Testis (tissue), 2 donors: ENCODE data around the gene SIK3.

Experiments used
- CTCF ChIP-seq, 3 experiments: fragments of 450-650 bp in 2 of 3; fragments of 200-600 bp in 1 of 3; sonication (generic) in 1 of 3; IDR thresholded peaks; one replicate each; pipeline ENCODE4 v1.5.1; 2016 to 2019; ENCODE audit warnings: antibody characterized with exemption in 3 of 3, mild to moderate bottlenecking in 2 of 3, moderate library complexity in 1 of 3
- POLR2A ChIP-seq: fragments of 450-650 bp; IDR thresholded peaks from one replicate; pipeline ENCODE4 v1.6.1; 2017; ENCODE audit warnings: antibody characterized with exemption, mild to moderate bottlenecking, moderate library complexity

GRCh38 chr11:116935089-116935488, 163.1 kb downstream of the SIK3 start:
- TF ChIP-seq CTCF (IDR thresholded peaks at IDR 0.05): no peak
- TF ChIP-seq POLR2A: no peak
